ENCODE measurements around the gene CNOT9. TPM values are rescaled to one million over a fixed set of nuclear protein-coding genes. Genes with fewer than 3 reads are reported as not detected.

The CNOT9 gene
- 20.6 TPM for polyA plus RNA-seq (2012; ENCODE audit: insufficient read length, low read depth)

- TF ChIP-seq REST (IDR thresholded peaks at IDR 0.05; ENCODE audit: insufficient read depth in 1 of 2, low read depth in 2 of 2, low read length in 2 of 2) (no peak), FOXP2 (optimal IDR thresholded peaks at IDR 0.05; ENCODE audit: borderline replicate concordance, extremely low read depth, extremely low read length, insufficient read depth) (peak; percentile 34), SIN3A (IDR thresholded peaks at IDR 0.05; ENCODE audit: borderline replicate concordance, insufficient read depth, low read length) (peak; percentile 74; the same call in 1 of the 2 replicates), TAF1 (IDR thresholded peaks at IDR 0.05; ENCODE audit: borderline replicate concordance, insufficient read depth, low read length) (peak; percentile 38), POLR2AphosphoS5 (IDR thresholded peaks at IDR 0.05; ENCODE audit: low read depth, low read length) (peak; percentile 77)
Observed at GRCh38 chr2:218568190-218569037, at the start of gene CNOT9, which contains the start of gene USP37. TSS of gene CNOT9 (plus strand) at chr2:218568839. CDS start at chr2:218568955, 116 bp downstream. TSS of gene USP37 (minus strand) at chr2:218568351. CDS start at chr2:218558653, 9,698 bp downstream.

- TF ChIP-seq SIN3A (IDR thresholded peaks at IDR 0.05; ENCODE audit: borderline replicate concordance, insufficient read depth, low read length): no peak
Observed at GRCh38 chr2:218518876-218519275, 49.8 kb upstream of the CNOT9 start.

GRCh38 chr2:218523651-218524050, 45.0 kb upstream of the CNOT9 start:
- TF ChIP-seq TAF1 (IDR thresholded peaks at IDR 0.05; ENCODE audit: borderline replicate concordance, insufficient read depth, low read length) (no peak), POLR2AphosphoS5 (IDR thresholded peaks at IDR 0.05; ENCODE audit: low read depth, low read length) (no peak), SIN3A (IDR thresholded peaks at IDR 0.05; ENCODE audit: borderline replicate concordance, insufficient read depth, low read length) (no peak), REST (IDR thresholded peaks at IDR 0.05; ENCODE audit: insufficient read depth in 1 of 2, low read depth in 2 of 2, low read length in 2 of 2) (no peak), FOXP2 (optimal IDR thresholded peaks at IDR 0.05; ENCODE audit: borderline replicate concordance, extremely low read depth, extremely low read length, insufficient read depth) (no peak)

- TF ChIP-seq TAF1 (IDR thresholded peaks at IDR 0.05; ENCODE audit: borderline replicate concordance, insufficient read depth, low read length) (no peak), FOXP2 (optimal IDR thresholded peaks at IDR 0.05; ENCODE audit: borderline replicate concordance, extremely low read depth, extremely low read length, insufficient read depth) (no peak), POLR2AphosphoS5 (IDR thresholded peaks at IDR 0.05; ENCODE audit: low read depth, low read length) (no peak), REST (IDR thresholded peaks at IDR 0.05; ENCODE audit: insufficient read depth in 1 of 2, low read depth in 2 of 2, low read length in 2 of 2) (no peak)
Observed at GRCh38 chr2:218529990-218530389, 38.6 kb upstream of the CNOT9 start.

GRCh38 chr2:218536804-218537494, 31.7 kb upstream of the CNOT9 start:
- TF ChIP-seq SIN3A (IDR thresholded peaks at IDR 0.05; ENCODE audit: borderline replicate concordance, insufficient read depth, low read length): no peak
- TF ChIP-seq POLR2AphosphoS5 (IDR thresholded peaks at IDR 0.05; ENCODE audit: low read depth, low read length): no peak
- TF ChIP-seq REST (IDR thresholded peaks at IDR 0.05; ENCODE audit: insufficient read depth in 1 of 2, low read depth in 2 of 2, low read length in 2 of 2): no peak
- no peak for TF ChIP-seq TAF1 (IDR thresholded peaks at IDR 0.05; ENCODE audit: borderline replicate concordance, insufficient read depth, low read length)
